WTC11 (cell line): Measurements from ENCODE around the gene PRAMEF10.
"Not testable (repeated sequence)": the region's sequence is repeated elsewhere in the genome, so short reads cannot be mapped to it uniquely, and the experiment has no call there.

Source experiments
- ATF1 ChIP-seq: sonication (generic); formaldehyde crosslinking; IDR thresholded peaks from 2 replicates; pipeline ENCODE4 v1.8.1; 2023; ENCODE audit warnings: mild to moderate bottlenecking, moderate library complexity, missing genetic modification reagents
- GABPB1 ChIP-seq: sonication (generic); formaldehyde crosslinking; IDR thresholded peaks from 2 replicates; pipeline ENCODE4 v1.8.1; 2023; ENCODE audit warnings: mild to moderate bottlenecking, missing genetic modification reagents
- JUN ChIP-seq: sonication (generic); formaldehyde crosslinking; IDR thresholded peaks from 2 replicates; pipeline ENCODE4 v1.8.0; 2023; ENCODE audit warnings: mild to moderate bottlenecking, missing genetic modification reagents
- NFYB ChIP-seq: sonication (generic); formaldehyde crosslinking; conservative IDR thresholded peaks from 2 replicates; pipeline ENCODE4 v1.8.0; 2022; ENCODE audit warnings: low read depth, missing genetic modification reagents
- NR2C2 ChIP-seq: sonication (generic); formaldehyde crosslinking; IDR thresholded peaks from 2 replicates; pipeline ENCODE4 v1.8.0; 2022; ENCODE audit warnings: mild to moderate bottlenecking, missing genetic modification reagents
- NR3C1 ChIP-seq: sonication (generic); formaldehyde crosslinking; conservative IDR thresholded peaks from 2 replicates; pipeline ENCODE4 v1.8.1; 2023; ENCODE audit warnings: low read depth, mild to moderate bottlenecking, missing genetic modification reagents
- ZNF219 ChIP-seq: sonication (generic); formaldehyde crosslinking; IDR thresholded peaks from 2 replicates; pipeline ENCODE4 v1.8.0; 2023; ENCODE audit warnings: missing genetic modification reagents, mild to moderate bottlenecking, borderline replicate concordance
- TF ChIP-seq, protein P1 (sequence below): sonication (generic); formaldehyde crosslinking; IDR thresholded peaks from 2 replicates; pipeline ENCODE4 v1.8.1; 2023; ENCODE audit warnings: mild to moderate bottlenecking, missing genetic modification reagents, borderline replicate concordance
- TF ChIP-seq, protein P2 (sequence below): sonication (generic); formaldehyde crosslinking; IDR thresholded peaks from 2 replicates; pipeline ENCODE4 v1.8.1; 2023; ENCODE audit warnings: mild to moderate bottlenecking, missing genetic modification reagents
- TF ChIP-seq, protein P3 (sequence below): fragments of 200-600 bp; IDR thresholded peaks from 2 replicates; pipeline ENCODE4 v1.8.0; 2022; ENCODE audit warnings: antibody characterized with exemption
- TF ChIP-seq, protein P4 (sequence below): sonication (generic); formaldehyde crosslinking; IDR thresholded peaks from 2 replicates; pipeline ENCODE4 v1.8.0; 2023; ENCODE audit warnings: mild to moderate bottlenecking, missing genetic modification reagents
- TF ChIP-seq, protein P5 (sequence below): sonication (generic); formaldehyde crosslinking; IDR thresholded peaks from 2 replicates; pipeline ENCODE4 v1.8.1; 2023; ENCODE audit warnings: mild to moderate bottlenecking, missing genetic modification reagents, moderate library complexity
- TF ChIP-seq, protein P6 (sequence below): fragments of 250-450 bp; sonication (Bioruptor Pico); IDR thresholded peaks from 2 replicates; pipeline ENCODE4 v1.9.0; 2021; ENCODE audit warnings: mild to moderate bottlenecking

DNA sequence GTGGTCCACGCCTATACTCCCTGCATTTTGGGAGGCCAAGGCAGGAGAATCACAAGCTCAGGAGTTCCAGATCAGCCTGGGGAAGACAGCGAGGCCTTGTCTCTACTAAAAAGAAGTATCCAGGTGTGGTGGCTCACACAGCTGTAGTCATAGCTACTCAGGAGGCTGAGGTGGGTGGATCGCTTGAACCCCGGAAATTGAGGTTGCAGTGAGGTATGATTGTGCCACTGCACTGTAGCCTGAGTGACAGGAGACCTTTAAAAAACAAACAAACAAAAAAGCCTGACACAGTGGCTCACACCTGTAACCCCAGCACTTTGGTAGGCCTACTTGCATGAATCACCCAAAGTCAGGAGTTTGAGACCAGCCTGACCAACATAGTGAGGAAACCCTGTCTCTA, 19.6 kb downstream of the PRAMEF10 start:
- TF ChIP-seq JUN; GABPB1 (CRISPR knock-in tag); ZNF219; NFYB (CRISPR knock-in tag); NR3C1 (CRISPR knock-in tag); NR2C2; ATF1 (CRISPR knock-in tag): not testable (repeated sequence)
- TF ChIP-seq, protein P1, sequence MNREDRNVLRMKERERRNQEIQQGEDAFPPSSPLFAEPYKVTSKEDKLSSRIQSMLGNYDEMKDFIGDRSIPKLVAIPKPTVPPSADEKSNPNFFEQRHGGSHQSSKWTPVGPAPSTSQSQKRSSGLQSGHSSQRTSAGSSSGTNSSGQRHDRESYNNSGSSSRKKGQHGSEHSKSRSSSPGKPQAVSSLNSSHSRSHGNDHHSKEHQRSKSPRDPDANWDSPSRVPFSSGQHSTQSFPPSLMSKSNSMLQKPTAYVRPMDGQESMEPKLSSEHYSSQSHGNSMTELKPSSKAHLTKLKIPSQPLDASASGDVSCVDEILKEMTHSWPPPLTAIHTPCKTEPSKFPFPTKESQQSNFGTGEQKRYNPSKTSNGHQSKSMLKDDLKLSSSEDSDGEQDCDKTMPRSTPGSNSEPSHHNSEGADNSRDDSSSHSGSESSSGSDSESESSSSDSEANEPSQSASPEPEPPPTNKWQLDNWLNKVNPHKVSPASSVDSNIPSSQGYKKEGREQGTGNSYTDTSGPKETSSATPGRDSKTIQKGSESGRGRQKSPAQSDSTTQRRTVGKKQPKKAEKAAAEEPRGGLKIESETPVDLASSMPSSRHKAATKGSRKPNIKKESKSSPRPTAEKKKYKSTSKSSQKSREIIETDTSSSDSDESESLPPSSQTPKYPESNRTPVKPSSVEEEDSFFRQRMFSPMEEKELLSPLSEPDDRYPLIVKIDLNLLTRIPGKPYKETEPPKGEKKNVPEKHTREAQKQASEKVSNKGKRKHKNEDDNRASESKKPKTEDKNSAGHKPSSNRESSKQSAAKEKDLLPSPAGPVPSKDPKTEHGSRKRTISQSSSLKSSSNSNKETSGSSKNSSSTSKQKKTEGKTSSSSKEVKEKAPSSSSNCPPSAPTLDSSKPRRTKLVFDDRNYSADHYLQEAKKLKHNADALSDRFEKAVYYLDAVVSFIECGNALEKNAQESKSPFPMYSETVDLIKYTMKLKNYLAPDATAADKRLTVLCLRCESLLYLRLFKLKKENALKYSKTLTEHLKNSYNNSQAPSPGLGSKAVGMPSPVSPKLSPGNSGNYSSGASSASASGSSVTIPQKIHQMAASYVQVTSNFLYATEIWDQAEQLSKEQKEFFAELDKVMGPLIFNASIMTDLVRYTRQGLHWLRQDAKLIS (CRISPR knock-in tag), result not testable (repeated sequence)
- TF ChIP-seq, protein P2, sequence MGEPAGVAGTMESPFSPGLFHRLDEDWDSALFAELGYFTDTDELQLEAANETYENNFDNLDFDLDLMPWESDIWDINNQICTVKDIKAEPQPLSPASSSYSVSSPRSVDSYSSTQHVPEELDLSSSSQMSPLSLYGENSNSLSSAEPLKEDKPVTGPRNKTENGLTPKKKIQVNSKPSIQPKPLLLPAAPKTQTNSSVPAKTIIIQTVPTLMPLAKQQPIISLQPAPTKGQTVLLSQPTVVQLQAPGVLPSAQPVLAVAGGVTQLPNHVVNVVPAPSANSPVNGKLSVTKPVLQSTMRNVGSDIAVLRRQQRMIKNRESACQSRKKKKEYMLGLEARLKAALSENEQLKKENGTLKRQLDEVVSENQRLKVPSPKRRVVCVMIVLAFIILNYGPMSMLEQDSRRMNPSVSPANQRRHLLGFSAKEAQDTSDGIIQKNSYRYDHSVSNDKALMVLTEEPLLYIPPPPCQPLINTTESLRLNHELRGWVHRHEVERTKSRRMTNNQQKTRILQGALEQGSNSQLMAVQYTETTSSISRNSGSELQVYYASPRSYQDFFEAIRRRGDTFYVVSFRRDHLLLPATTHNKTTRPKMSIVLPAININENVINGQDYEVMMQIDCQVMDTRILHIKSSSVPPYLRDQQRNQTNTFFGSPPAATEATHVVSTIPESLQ (CRISPR knock-in tag), result not testable (repeated sequence)
- TF ChIP-seq, protein P3, sequence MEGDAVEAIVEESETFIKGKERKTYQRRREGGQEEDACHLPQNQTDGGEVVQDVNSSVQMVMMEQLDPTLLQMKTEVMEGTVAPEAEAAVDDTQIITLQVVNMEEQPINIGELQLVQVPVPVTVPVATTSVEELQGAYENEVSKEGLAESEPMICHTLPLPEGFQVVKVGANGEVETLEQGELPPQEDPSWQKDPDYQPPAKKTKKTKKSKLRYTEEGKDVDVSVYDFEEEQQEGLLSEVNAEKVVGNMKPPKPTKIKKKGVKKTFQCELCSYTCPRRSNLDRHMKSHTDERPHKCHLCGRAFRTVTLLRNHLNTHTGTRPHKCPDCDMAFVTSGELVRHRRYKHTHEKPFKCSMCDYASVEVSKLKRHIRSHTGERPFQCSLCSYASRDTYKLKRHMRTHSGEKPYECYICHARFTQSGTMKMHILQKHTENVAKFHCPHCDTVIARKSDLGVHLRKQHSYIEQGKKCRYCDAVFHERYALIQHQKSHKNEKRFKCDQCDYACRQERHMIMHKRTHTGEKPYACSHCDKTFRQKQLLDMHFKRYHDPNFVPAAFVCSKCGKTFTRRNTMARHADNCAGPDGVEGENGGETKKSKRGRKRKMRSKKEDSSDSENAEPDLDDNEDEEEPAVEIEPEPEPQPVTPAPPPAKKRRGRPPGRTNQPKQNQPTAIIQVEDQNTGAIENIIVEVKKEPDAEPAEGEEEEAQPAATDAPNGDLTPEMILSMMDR, result not testable (repeated sequence)
- TF ChIP-seq, protein P4, sequence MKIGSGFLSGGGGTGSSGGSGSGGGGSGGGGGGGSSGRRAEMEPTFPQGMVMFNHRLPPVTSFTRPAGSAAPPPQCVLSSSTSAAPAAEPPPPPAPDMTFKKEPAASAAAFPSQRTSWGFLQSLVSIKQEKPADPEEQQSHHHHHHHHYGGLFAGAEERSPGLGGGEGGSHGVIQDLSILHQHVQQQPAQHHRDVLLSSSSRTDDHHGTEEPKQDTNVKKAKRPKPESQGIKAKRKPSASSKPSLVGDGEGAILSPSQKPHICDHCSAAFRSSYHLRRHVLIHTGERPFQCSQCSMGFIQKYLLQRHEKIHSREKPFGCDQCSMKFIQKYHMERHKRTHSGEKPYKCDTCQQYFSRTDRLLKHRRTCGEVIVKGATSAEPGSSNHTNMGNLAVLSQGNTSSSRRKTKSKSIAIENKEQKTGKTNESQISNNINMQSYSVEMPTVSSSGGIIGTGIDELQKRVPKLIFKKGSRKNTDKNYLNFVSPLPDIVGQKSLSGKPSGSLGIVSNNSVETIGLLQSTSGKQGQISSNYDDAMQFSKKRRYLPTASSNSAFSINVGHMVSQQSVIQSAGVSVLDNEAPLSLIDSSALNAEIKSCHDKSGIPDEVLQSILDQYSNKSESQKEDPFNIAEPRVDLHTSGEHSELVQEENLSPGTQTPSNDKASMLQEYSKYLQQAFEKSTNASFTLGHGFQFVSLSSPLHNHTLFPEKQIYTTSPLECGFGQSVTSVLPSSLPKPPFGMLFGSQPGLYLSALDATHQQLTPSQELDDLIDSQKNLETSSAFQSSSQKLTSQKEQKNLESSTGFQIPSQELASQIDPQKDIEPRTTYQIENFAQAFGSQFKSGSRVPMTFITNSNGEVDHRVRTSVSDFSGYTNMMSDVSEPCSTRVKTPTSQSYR, result not testable (repeated sequence)
- TF ChIP-seq, protein P5, sequence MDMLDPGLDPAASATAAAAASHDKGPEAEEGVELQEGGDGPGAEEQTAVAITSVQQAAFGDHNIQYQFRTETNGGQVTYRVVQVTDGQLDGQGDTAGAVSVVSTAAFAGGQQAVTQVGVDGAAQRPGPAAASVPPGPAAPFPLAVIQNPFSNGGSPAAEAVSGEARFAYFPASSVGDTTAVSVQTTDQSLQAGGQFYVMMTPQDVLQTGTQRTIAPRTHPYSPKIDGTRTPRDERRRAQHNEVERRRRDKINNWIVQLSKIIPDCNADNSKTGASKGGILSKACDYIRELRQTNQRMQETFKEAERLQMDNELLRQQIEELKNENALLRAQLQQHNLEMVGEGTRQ (CRISPR knock-in tag), result not testable (repeated sequence)
- TF ChIP-seq, protein P6, sequence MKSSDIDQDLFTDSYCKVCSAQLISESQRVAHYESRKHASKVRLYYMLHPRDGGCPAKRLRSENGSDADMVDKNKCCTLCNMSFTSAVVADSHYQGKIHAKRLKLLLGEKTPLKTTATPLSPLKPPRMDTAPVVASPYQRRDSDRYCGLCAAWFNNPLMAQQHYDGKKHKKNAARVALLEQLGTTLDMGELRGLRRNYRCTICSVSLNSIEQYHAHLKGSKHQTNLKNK (CRISPR knock-in tag), result not testable (repeated sequence)
